RKO (cell line): ENCODE measurements around the gene GLIS2.
"Not testable (repeated sequence)": the region's sequence is repeated elsewhere in the genome, so short reads cannot be mapped to it uniquely, and the experiment has no call there.

Source experiments
- DNase-seq: peaks from one replicate; pipeline ENCODE4 v3.0.0-alpha.2; 2016; ENCODE audit warnings: low spot score

GLIS2 gene

DNA sequence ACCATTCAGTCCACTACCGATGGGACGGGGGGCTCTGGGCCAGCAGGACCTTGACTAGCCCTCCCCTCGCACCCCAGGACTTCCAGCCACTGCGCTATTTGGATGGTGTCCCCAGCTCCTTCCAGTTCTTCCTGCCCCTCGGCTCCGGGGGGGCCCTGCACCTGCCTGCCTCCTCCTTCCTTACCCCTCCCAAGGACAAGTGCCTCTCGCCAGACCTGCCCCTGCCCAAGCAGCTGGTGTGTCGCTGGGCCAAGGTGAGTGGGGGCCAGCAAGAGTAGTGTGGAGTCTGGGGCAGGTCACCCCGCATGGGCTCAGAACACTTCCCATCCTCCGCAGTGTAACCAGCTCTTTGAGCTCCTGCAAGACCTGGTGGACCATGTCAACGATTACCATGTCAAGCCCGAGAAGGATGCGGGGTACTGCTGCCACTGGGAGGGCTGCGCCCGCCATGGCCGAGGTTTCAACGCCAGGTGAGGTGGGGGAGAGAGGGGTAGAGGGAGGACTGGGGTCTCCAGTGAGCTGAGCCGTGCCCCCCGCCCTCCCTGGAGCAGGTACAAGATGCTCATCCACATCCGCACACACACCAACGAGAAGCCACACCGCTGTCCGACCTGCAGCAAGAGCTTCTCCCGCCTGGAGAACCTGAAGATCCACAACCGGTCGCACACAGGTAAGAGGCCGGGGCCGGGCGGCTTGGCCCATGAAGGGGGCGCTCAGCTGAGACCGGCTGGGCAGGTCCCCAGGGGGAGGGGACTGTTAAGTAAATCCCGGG is 19.0 kb downstream of the GLIS2 start:
- no peak for DNase-seq

- DNase-seq, result no peak
These were observed 21.1 kb downstream of the GLIS2 start for GRCh38 chr16:4336701-4337539.

- no peak for DNase-seq
These were observed 21.7 kb downstream of the GLIS2 start for GRCh38 chr16:4337540-4338088.

DNA sequence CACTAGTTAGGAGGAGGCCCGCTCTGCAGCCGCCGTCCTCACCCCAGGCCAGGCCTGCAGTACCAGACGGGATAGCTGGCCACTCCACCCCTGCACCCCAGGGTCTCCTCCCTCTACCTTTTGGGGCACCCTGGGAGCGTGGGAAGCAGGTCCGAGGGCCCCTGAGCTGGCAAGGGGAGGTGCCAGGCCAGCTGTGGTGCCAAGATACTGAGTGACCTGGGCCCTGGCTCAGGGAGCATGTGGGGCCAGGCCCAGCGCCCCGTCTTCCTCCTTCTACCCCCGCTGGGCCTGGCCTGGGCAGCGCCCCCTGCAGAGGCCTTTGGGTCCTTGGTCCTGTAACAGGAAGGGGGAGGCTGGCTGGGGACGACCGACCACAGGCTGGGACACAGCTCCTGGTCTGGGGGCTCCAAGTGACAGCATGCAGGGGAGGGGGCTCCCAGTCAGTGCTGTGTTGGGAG is 22.3 kb downstream of the GLIS2 start:
- no peak for DNase-seq

GRCh38 chr16:4338712-4339299 is 22.9 kb downstream of the GLIS2 start:
- no peak for DNase-seq

- DNase-seq, result no peak
These were observed 23.6 kb downstream of the GLIS2 start for GRCh38 chr16:4339455-4339854.

GRCh38 chr16:4339909-4340308 is 24.0 kb downstream of the GLIS2 start:
- DNase-seq, result no peak

GRCh38 chr16:4340443-4340842 is 24.6 kb downstream of the GLIS2 start:
- no peak for DNase-seq

GRCh38 chr16:4341250-4341649 is 25.4 kb downstream of the GLIS2 start:
- no peak for DNase-seq

- no peak for DNase-seq
These were observed 27.2 kb downstream of the GLIS2 start for GRCh38 chr16:4342866-4343744.

- DNase-seq, result not testable (repeated sequence)
These were observed 28.6 kb downstream of the GLIS2 start for GRCh38 chr16:4344300-4344982.

- peak; percentile 40 for DNase-seq
These were observed 29.3 kb downstream of the GLIS2 start for GRCh38 chr16:4344983-4345835.

- DNase-seq, result no peak
These were observed 30.2 kb downstream of the GLIS2 start for GRCh38 chr16:4345836-4346781.

DNA sequence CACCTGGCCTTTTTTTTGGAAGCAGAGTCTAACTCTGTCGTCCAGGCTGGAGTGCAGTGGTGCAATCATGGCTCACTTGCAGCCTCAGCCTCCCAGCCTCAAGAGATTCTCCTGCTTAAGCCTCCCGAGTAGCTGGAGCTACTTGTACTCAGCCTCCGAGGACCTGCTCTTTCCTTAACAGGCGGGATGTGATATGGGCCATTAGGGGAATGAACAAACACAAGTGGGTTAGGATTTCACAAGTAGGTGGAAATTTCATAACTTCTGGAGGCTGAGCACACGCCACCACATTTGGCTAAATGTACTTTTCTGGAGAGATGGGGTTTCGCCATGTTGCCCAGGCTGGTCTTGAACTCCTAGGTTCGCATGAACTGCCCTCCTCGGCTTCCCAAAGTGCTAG is 31.1 kb downstream of the GLIS2 start:
- no peak for DNase-seq

- no peak for DNase-seq
These were observed 32.1 kb downstream of the GLIS2 start for GRCh38 chr16:4347765-4348509.

GRCh38 chr16:4349332-4349731 is 33.5 kb downstream of the GLIS2 start:
- DNase-seq, result no peak

DNA sequence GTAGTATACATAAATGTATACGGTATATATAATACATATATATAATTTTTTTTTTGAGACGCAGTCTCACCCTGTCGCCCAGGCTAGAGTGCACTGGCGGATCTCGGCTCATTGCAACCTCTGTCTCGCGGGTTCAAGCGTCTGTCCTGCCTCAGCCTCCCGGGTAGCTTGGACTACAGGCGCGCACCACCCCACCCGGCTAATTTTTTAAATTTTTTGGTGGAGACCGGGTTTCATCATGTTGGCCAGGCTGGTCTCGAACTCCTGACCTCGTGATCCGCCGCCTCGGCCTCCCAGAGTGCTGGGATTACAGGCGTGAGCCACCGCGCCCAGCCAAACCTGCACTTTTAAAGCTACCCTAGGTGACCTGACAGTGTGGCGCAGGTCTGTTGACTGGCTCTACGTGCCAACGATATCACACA is 34.5 kb downstream of the GLIS2 start:
- no peak for DNase-seq
